Right ventricle myocardium superior (tissue), 1 donor: ENCODE results near the gene ATP1A2. TPM values are rescaled to one million over a fixed set of nuclear protein-coding genes. Genes with fewer than 3 reads are reported as not detected.

ENCODE experiments used
- ATAC-seq: fragments of 200-7000 bp; cut with Tn5 transposase; one replicate; pipeline ENCODE4 v1.9.1; 2020; ENCODE audit warnings: mild to moderate bottlenecking; ENCODE audit not compliant: poor library complexity
- DNase-seq: peaks from one replicate; pipeline ENCODE4 v3.0.0-alpha.2; 2020
- intact Hi-C: fragments of 100-400 bp; cut with DNase I; formaldehyde crosslinking; loops from one replicate; pipeline ENCODE4 v1.11.2; 2022
- total RNA-seq: library from RNA; stranded (reverse); fragmentation: NEBNext Ultra II Directional; extraction: Animal tissue kit (Norgen Biotek cat#: 25700); gene quantifications from one replicate; pipeline ENCODE4 v1.2.1, GENCODE V29; 2021
- donor health status: DM: no; HTN: yes; CAD: no; lungs with severe emphysema.

The ATP1A2 gene
- total RNA-seq, 1 donor from 2014 or later = 210 TPM

- intact Hi-C loops = no loop called here
- ATAC-seq (no peak), DNase-seq (no peak)
Observed at GRCh38 chr1:160158534-160158933, 43.0 kb downstream of the ATP1A2 start.

DNA sequence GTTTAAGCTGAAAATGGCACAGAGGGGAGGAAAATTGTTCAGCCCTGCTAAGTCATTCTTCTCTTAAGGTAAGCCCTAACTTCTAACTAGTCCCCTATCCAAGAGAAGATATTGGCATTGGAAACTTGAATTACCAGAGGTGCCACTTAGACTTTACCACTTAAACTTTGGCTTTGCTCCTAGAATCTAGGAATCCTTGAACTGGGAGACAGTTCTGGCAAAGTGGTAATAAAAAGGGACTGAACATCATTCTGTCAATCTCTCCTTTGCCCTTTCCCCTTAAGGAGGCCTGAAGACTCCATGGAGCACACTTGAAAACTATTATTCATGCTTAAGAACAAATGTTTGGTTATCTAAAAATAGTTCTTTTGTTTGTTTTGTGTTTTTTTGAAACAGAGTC, 44.3 kb downstream of the ATP1A2 start:
- peak; percentile 60 for ATAC-seq
- intact Hi-C loops = no loop called here

DNA sequence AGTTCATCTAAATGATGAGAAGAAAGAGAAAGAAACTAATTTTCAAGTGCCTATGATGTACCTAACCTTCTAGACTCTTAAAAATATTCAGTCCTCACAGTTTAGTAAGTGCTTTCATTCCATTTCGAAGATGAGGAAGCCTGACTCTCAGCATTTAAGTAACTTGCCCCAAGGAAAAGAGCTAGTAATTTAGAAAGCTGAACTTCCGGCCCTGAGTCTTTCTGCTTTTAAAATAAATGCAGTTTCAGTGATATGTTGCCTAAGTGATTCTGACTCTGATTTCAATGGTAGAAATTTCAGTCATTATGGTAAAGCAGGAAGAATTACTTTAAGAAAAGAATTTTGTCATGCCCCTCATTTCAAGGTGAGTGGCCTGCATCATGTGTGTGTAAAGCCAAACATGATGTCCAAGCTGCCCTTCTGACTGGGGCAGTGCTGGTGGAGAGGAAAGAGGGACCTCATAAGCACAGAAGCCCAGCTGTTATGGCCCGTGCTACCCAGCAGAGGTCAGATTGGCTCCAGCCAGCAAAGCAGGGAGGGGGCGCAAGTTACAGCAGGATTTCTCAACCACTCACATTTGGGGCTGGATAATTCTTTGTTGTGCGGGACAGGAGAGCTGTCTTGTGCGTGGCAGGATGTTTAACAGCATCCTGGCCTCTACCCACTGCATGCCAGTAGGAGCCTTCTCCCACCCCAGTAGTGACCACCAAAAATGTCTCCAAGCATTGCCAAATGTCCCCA, 46.6 kb downstream of the ATP1A2 start:
- intact Hi-C loops = no loop called here
- ATAC-seq (peak; percentile 58), DNase-seq (no peak)

More for the DNA sequence above, 44.3 kb downstream of the ATP1A2 start:
- no peak for DNase-seq

GRCh38 chr1:160162931-160163330, 47.4 kb downstream of the ATP1A2 start:
- ATAC-seq (no peak), DNase-seq (no peak)
- intact Hi-C loops = no loop called here

DNA sequence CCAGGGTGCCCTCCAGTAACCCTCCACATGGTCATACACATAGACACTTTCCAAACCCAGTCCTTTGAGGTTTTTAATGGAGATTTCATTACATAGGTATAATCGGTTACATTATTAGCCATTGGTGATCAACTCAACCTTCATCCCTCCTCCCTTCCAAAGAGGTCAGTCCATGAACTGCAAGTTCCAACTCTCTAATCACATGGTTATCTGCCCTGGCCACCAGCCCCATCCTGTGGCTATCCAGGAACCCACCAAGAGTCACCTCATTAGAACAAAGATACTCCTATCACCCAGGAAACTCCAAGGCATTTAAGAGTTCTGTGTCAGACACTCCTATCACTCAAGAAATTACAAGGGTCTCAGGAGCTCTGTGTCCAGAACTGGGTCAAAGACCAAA, 48.1 kb downstream of the ATP1A2 start:
- intact Hi-C loops = no loop called here
- no peak for ATAC-seq

DNA sequence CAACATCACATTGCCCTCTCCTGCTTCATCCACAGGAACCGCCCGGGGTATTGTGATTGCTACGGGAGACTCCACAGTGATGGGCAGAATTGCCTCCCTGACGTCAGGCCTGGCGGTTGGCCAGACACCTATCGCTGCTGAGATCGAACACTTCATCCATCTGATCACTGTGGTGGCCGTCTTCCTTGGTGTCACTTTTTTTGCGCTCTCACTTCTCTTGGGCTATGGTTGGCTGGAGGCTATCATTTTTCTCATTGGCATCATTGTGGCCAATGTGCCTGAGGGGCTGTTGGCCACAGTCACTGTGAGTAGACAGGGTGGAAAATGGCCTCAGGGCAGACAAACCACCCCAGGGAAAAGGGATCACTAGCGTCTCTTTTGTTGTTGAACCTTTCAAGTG, 48.6 kb downstream of the ATP1A2 start:
- no peak for ATAC-seq
- intact Hi-C loops = no loop called here
- DNase-seq = no peak

More for the DNA sequence above, 48.1 kb downstream of the ATP1A2 start:
- DNase-seq = no peak

GRCh38 chr1:160166166-160166868, 50.8 kb downstream of the ATP1A2 start:
- DNase-seq (no peak), ATAC-seq (no peak)
- intact Hi-C loops = no loop called here

DNA sequence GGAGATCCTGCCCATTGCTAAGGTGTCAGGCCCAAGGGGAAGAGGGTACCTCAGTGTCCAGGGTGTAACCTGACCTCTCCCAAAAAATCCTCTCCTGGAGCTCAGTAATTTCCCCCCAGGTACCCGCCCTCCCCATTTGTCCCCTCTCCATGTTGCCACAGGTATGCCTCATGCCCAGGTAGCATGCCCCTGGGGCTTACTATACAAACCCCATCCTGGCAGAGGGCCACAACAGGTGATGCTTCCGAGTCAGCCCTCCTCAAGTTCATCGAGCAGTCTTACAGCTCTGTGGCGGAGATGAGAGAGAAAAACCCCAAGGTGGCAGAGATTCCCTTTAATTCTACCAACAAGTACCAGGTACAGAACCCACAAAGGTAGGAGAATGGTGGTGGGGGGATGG, 51.5 kb downstream of the ATP1A2 start:
- DNase-seq (no peak), ATAC-seq (no peak)
- intact Hi-C loops = no loop called here

GRCh38 chr1:160167580-160167979, 52.0 kb downstream of the ATP1A2 start:
- intact Hi-C loops = no loop called here
- ATAC-seq (no peak), DNase-seq (no peak)

- intact Hi-C loops = no loop called here
- ATAC-seq (no peak), DNase-seq (no peak)
Observed at GRCh38 chr1:160168016-160168415, 52.5 kb downstream of the ATP1A2 start.

DNA sequence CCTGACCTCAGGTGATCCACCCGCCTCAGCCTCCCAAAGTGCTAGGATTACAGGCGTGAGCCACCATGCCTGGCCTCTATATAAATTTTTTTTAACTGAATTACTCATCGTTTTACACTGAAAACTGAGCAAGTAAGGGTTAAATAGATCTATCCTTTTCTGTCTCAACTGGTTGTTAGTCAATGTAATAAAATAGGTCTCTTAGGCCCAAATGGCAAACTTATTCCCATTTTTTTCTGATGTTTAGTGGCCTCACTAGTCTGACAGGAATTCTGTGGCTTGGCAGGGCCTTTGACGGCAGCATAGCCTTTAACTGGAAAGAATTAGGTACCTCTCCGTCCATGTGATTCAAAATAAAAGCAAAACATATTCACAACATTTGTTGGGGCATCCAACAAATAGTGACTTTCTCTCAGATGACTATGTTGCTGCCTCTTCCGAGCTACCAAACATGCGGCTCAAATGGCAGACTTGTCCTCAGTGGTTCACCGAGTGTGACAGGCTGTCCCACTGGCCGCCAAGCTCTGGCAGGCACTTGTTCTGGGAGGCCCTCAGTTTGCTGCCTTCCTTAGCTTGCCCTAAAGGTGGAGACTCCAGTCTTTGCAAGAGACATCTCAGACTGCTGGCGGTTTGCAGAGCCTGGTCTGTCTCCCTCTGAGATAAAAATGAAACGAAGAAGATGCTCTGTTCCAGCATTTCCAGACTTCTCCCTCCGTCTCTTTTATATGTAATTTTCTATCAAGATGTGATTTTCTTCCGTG, 53.2 kb downstream of the ATP1A2 start:
- intact Hi-C loops = no loop called here
- ATAC-seq (no peak), DNase-seq (no peak)

DNA sequence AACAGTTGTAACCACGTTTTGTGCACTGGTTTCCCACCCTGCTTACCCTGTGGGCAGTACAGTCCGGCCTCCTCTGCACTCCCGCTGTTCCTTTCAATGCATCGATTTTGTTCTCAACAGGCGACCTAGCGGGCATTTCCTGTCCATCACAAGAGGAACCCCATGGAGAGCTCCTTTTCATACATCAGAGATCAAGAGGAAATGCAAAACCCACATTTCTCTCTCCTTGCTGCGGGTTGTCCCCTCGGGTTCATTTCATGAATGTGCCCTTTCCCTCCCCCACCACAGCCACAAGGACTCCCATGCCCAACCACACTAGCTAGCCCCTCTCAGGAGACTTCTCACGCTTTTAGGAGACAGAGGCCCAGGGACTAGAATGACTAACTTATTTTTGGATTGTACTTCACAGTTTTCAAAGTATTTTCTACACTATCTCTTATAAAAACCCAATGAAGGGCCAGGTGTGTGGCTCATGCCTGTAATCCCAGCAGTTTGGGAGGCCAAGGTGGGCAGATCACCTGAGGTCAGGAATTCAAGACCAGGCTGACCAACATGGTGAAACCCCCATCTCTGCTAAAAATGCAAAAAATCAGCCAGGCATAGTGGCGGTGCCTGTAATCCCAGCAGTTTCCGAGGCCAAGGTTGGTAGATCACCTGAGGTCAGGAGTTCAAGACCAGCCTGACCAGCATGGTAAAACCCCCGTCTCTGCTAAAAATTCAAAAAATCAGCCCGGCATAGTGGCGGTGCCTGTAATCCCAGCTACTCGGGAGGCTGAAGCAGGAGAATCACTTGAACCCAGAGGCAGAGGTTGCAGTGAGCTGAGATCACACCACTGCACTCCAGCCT, 54.2 kb downstream of the ATP1A2 start:
- intact Hi-C loops = no loop called here
- ATAC-seq = no peak
- no peak for DNase-seq

DNA sequence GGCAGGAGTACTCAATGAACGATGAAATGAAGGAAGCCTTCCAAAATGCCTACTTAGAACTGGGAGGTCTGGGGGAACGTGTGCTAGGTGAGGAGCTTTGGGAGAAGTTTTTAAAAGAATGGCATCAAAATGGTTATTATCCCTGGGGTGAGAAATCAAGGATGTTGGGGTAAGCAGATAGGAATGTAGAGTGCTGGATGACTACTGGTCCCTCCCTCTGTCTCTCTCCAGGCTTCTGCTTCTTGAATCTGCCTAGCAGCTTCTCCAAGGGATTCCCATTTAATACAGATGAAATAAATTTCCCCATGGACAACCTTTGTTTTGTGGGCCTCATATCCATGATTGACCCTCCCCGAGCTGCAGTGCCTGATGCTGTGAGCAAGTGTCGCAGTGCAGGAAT, 55.8 kb downstream of the ATP1A2 start:
- no peak for ATAC-seq
- intact Hi-C loops = no loop called here
- no peak for DNase-seq

GRCh38 chr1:160171980-160172379, 56.4 kb downstream of the ATP1A2 start:
- no peak for ATAC-seq
- intact Hi-C loops = no loop called here
- no peak for DNase-seq

DNA sequence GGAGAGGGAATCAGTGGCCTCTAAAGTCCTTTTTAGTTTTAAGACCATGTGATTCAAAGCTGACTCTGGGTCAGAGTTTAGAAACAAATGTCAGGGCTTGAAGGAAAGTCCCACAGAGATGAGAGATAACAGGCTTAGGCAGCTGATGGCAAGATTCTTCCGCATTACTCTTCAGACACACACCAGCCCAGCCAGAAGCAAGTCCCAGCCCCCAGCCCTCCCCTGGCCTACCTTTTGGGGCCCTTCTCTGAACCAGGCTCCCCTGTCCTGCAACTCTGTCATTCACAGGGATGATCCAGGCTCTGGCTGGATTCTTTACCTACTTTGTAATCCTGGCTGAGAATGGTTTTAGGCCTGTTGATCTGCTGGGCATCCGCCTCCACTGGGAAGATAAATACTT, 61.7 kb downstream of the ATP1A2 start:
- intact Hi-C loops = no loop called here
- ATAC-seq = no peak

GRCh38 chr1:160177667-160178066, 62.1 kb downstream of the ATP1A2 start:
- no peak for ATAC-seq
- no peak for DNase-seq

More for the DNA sequence above, 61.7 kb downstream of the ATP1A2 start:
- no peak for DNase-seq

GRCh38 chr1:160178731-160179130, 63.2 kb downstream of the ATP1A2 start:
- intact Hi-C loops = no loop called here
- ATAC-seq = no peak

More at GRCh38 chr1:160177667-160178066, 62.1 kb downstream of the ATP1A2 start:
- intact Hi-C loops = no loop called here

GRCh38 chr1:160179336-160179735, 63.8 kb downstream of the ATP1A2 start:
- ATAC-seq = no peak
- DNase-seq = no peak
- intact Hi-C loops = no loop called here

More at GRCh38 chr1:160178731-160179130, 63.2 kb downstream of the ATP1A2 start:
- no peak for DNase-seq

DNA sequence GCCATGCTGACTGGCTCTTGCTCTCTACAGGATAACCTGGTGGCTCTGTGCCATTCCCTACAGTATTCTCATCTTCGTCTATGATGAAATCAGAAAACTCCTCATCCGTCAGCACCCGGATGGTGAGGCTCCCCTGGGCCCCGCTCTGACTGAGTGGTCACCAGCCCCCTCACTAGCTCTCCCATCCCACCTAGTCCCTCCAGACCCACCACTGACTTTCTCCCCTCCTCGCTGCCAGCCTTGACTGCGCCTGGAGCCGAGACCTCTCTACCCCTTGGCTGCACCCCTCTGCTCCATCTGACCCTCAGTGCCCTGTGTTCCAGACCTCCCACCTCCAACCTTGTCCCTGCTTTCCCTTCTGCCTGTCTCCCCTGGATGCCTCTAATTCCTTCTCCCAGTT, 70.7 kb downstream of the ATP1A2 start:
- intact Hi-C loops = no loop called here
- DNase-seq = no peak

More for the DNA sequence above, 70.7 kb downstream of the ATP1A2 start:
- no peak for ATAC-seq
